IPS-NIHi7 (cell line): ENCODE measurements around the gene HLA-DPB1.
"Not testable (repeated sequence)": the region's sequence is repeated elsewhere in the genome, so short reads cannot be mapped to it uniquely, and the experiment has no call there.

Experiments used
- DNase-seq: peaks from one replicate; pipeline ENCODE4 v3.0.0; 2012; ENCODE audit warnings: mixed read lengths; ENCODE audit errors: extremely low spot score

HLA-DPB1 gene

GRCh38 chr6:33071569-33071968 lies 4.2 kb upstream of the HLA-DPB1 start:
- DNase-seq = no peak

GRCh38 chr6:33072508-33073100 lies 3.2 kb upstream of the HLA-DPB1 start:
- DNase-seq = no peak

GRCh38 chr6:33073431-33073871 lies 2.3 kb upstream of the HLA-DPB1 start, which contains the start of gene HLA-DPA1:
Gene HLA-DPA1, minus strand, starts transcription at chr6:33073649.
- DNase-seq = peak; percentile 67

GRCh38 chr6:33075208-33075567 lies 602 bp upstream of the HLA-DPB1 start:
- no peak for DNase-seq

GRCh38 chr6:33076406-33076934 lies 680 bp downstream of the HLA-DPB1 start:
- DNase-seq = no peak

GRCh38 chr6:33077908-33078307 lies 2.1 kb downstream of the HLA-DPB1 start:
- no peak for DNase-seq

- DNase-seq = no peak
Observed at GRCh38 chr6:33078442-33078841, 2.7 kb downstream of the HLA-DPB1 start.

GRCh38 chr6:33078919-33079521 lies 3.2 kb downstream of the HLA-DPB1 start:
- no peak for DNase-seq

- DNase-seq = no peak
Observed at GRCh38 chr6:33079580-33079979, 3.8 kb downstream of the HLA-DPB1 start.

GRCh38 chr6:33080127-33081089 lies 4.6 kb downstream of the HLA-DPB1 start:
- peak; percentile 89 for DNase-seq

GRCh38 chr6:33081098-33081824 lies 5.5 kb downstream of the HLA-DPB1 start:
- DNase-seq = no peak

- DNase-seq = peak; percentile 76
Observed at GRCh38 chr6:33082702-33083101, 6.9 kb downstream of the HLA-DPB1 start.

- DNase-seq = no peak
Observed at GRCh38 chr6:33085627-33086026, 9.8 kb downstream of the HLA-DPB1 start.

- DNase-seq = no peak
Observed at GRCh38 chr6:33088258-33088930, 12.6 kb downstream of the HLA-DPB1 start.

- no peak for DNase-seq
Observed at GRCh38 chr6:33088931-33089620, 13.3 kb downstream of the HLA-DPB1 start.

GRCh38 chr6:33091957-33092356 lies 16.2 kb downstream of the HLA-DPB1 start:
- DNase-seq = peak; percentile 85

- DNase-seq = no peak
Observed at GRCh38 chr6:33092385-33092784, 16.6 kb downstream of the HLA-DPB1 start.

- DNase-seq = no peak
Observed at GRCh38 chr6:33093855-33094254, 18.1 kb downstream of the HLA-DPB1 start.

GRCh38 chr6:33095681-33096080 lies 19.9 kb downstream of the HLA-DPB1 start:
- no peak for DNase-seq

GRCh38 chr6:33101121-33101737 lies 25.4 kb downstream of the HLA-DPB1 start:
- not testable (repeated sequence) for DNase-seq
